HL-60 (cell line): ENCODE results near the gene DNAH14.

Experiments used
- DNase-seq, 2 experiments: peaks; one replicate each; pipeline ENCODE4 v3.0.0-alpha.2; 2010 to 2020; ENCODE audit warnings: low read depth in 1 of 2, low spot score in 1 of 2
- H3K27ac ChIP-seq: fragments of 250-450 bp; sonication (Bioruptor Pico); replicated peaks from 2 replicates; pipeline ENCODE4 v1.5.1; 2020; ENCODE audit warnings: mild to moderate bottlenecking, moderate library complexity
- H3K27me3 ChIP-seq: fragments of 250-450 bp; sonication (Bioruptor Pico); 2 replicates; pipeline ENCODE4 v1.5.1; 2021; ENCODE audit warnings: mild to moderate bottlenecking, moderate library complexity; ENCODE audit not compliant: insufficient read depth, poor library complexity, severe bottlenecking
- H3K4me3 ChIP-seq: replicated peaks from 2 replicates; pipeline ENCODE4 v1.5.1; 2011; ENCODE audit warnings: mild to moderate bottlenecking, control low read depth, low read length; ENCODE audit not compliant: insufficient read depth
- CTCF ChIP-seq: IDR thresholded peaks from one replicate; pipeline ENCODE4 v1.5.1; 2011; ENCODE audit warnings: low read length, control low read depth, inconsistent platforms; ENCODE audit not compliant: insufficient read depth
- GABPA ChIP-seq: IDR thresholded peaks from 2 replicates; pipeline ENCODE4 v1.6.1; 2012; ENCODE audit warnings: low read depth
- POLR2AphosphoS5 ChIP-seq: IDR thresholded peaks from 2 replicates; pipeline ENCODE4 v1.6.1; 2012; ENCODE audit warnings: low read depth
- REST ChIP-seq: IDR thresholded peaks from 2 replicates; pipeline ENCODE4 v1.6.1; 2012; ENCODE audit warnings: low read depth; ENCODE audit not compliant: insufficient replicate concordance
- SPI1 ChIP-seq: IDR thresholded peaks from 2 replicates; pipeline ENCODE4 v1.6.1; 2012; ENCODE audit warnings: low read depth, mild to moderate bottlenecking, borderline replicate concordance

Gene DNAH14

GRCh38 chr1:225406976-225407725 is 477.7 kb downstream of the DNAH14 start:
- Histone ChIP-seq H3K27me3 (no peaks in the 10 kb centered on the region), H3K4me3 (no peak overlapping the region), H3K27ac (no peak overlapping the region)
- TF ChIP-seq CTCF (no peak), SPI1 (no peak), GABPA (no peak), REST (no peak), POLR2AphosphoS5 (no peak)
- DNase-seq: no peak

- no peak for TF ChIP-seq GABPA
- no peak for TF ChIP-seq CTCF
- no peak for TF ChIP-seq POLR2AphosphoS5
- TF ChIP-seq SPI1: no peak
- no peak for TF ChIP-seq REST
- no peaks in the 10 kb centered on the region for H3K27me3 ChIP-seq
- H3K27ac ChIP-seq: no peak overlapping the region
- DNase-seq: no peak
- no peak overlapping the region for H3K4me3 ChIP-seq
Measured at GRCh38 chr1:225407755-225408154, 478.3 kb downstream of the DNAH14 start.

- no peak for TF ChIP-seq GABPA
- no peak for TF ChIP-seq REST
- no peak for TF ChIP-seq POLR2AphosphoS5
- no peak for TF ChIP-seq SPI1
- TF ChIP-seq CTCF: no peak
- H3K4me3 ChIP-seq: no peak overlapping the region
- H3K27me3 ChIP-seq: no peaks in the 10 kb centered on the region
- no peak overlapping the region for H3K27ac ChIP-seq
- no peak for DNase-seq
Measured at GRCh38 chr1:225408249-225408648, 478.8 kb downstream of the DNAH14 start.
